ENCODE measurements around the gene EFCC1.

GRCh38 chr3:129019266-129019665 is 18.2 kb downstream of the EFCC1 start:
- TF ChIP-seq CTCF (IDR thresholded peaks at IDR 0.05) (no peak), POLR2AphosphoS5 (IDR thresholded peaks at IDR 0.05) (no peak)

Measured in transverse colon (tissue), 4 donors.